ENCODE results near the gene EPHB1.

EPHB1 gene

DNA sequence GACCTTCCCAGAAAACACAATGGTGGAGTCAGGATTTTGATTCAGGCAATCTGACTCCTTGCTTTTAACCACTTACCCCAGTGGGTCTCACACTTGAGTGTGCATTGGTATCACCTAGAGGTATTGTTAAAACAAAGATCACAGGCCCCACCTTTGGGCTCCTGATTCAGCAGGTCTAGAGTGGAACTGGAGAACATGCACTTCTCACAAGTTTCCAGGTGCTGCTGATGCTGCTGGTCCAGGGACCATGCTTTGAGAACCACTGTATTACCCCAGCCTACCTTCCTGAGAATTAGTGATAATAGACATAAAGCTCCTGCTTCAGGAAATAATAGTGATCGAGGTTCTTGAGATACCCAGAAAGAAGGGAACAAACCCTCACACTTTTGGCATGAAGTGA, 466.9 kb downstream of the EPHB1 start:
- no peak overlapping the region for H2AFZ ChIP-seq (ENCODE audit: low read depth, low read length)
- no peak for DNase-seq
- no peak overlapping the region for H4K8ac ChIP-seq (ENCODE audit: low read length)
- H3K27ac ChIP-seq (ENCODE audit: low read length, poor library complexity, severe bottlenecking): no peak overlapping the region
- H3K4me3 ChIP-seq (ENCODE audit: insufficient read depth in 1 of 2, low read depth in 1 of 2, low read length in 2 of 2): no peak overlapping the region
- no peaks in the 10 kb centered on the region for H3K4me1 ChIP-seq (ENCODE audit: control insufficient read depth, insufficient read depth, low read depth, low read length)
- no peak overlapping the region for H3K23ac ChIP-seq (ENCODE audit: low read length in 2 of 2)
- no peak overlapping the region for H3K4ac ChIP-seq (ENCODE audit: low read depth in 1 of 2, low read length in 2 of 2)
- 43% methylated on average over 1 of the region's 1 CpG for WGBS
- H2BK5ac ChIP-seq (ENCODE audit: low read depth, low read length, poor library complexity, severe bottlenecking): no peak overlapping the region
- no peaks in the 10 kb centered on the region for H3K9me3 ChIP-seq (ENCODE audit: control insufficient read depth, low read length)
- no peaks in the 10 kb centered on the region for H3K79me1 ChIP-seq (replicated peaks; ENCODE audit: low read length, poor library complexity, severe bottlenecking)
- H3K27me3 ChIP-seq (ENCODE audit: control insufficient read depth in 1 of 2, insufficient read depth in 1 of 2, low read length in 2 of 2): no peaks in the 10 kb centered on the region
- no peak overlapping the region for H3K18ac ChIP-seq (ENCODE audit: low read depth in 1 of 2, low read length in 2 of 2)
- H3K36me3 ChIP-seq (ENCODE audit: control insufficient read depth in 1 of 2, insufficient read depth in 2 of 2, low read depth in 1 of 2, low read length in 2 of 2): no peaks in the 10 kb centered on the region
- H3K4me2 ChIP-seq (ENCODE audit: low read length, poor library complexity, severe bottlenecking): no peak overlapping the region
- no peak overlapping the region for H3K9ac ChIP-seq (ENCODE audit: low read length)
- no peak overlapping the region for H4K91ac ChIP-seq (ENCODE audit: low read length)
- H3K14ac ChIP-seq (ENCODE audit: low read length in 2 of 2): no peak overlapping the region
- H2BK12ac ChIP-seq (ENCODE audit: low read length in 2 of 2): no peak overlapping the region
- no peak overlapping the region for H2BK15ac ChIP-seq (ENCODE audit: low read depth, poor library complexity, severe bottlenecking)
- no peak overlapping the region for H2BK120ac ChIP-seq (ENCODE audit: low read depth, low read length)
- H2AK5ac ChIP-seq (ENCODE audit: low read length, severe bottlenecking): no peak overlapping the region

DNA sequence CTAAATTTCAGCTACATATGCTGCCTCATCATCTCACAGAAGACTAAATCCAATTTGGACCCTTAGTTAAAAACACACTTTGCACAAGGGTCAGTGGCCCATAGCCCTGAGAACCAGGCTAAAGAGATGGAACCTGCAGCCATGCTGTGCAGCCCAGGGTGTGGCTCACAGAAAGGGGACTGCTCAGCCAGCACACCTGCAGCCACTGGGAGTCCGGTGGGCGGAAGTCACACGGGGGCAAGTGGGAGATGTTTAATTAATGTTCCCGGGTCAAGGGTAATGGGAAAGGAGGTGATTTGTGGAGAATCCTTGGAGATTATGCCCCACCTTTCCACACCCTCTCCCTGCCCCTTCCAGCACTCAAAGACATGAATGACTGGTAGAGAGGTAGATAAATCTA, 467.4 kb downstream of the EPHB1 start:
- Histone ChIP-seq H3K9me3 (ENCODE audit: control insufficient read depth, low read length) (no peaks in the 10 kb centered on the region), H3K27ac (ENCODE audit: low read length, poor library complexity, severe bottlenecking) (no peak overlapping the region), H3K4me3 (ENCODE audit: insufficient read depth in 1 of 2, low read depth in 1 of 2, low read length in 2 of 2) (no peak overlapping the region), H3K9ac (ENCODE audit: low read length) (no peak overlapping the region), H2BK12ac (ENCODE audit: low read length in 2 of 2) (no peak overlapping the region), H3K4me1 (ENCODE audit: control insufficient read depth, insufficient read depth, low read depth, low read length) (no peaks in the 10 kb centered on the region), H3K79me1 (replicated peaks; ENCODE audit: low read length, poor library complexity, severe bottlenecking) (no peaks in the 10 kb centered on the region), H4K8ac (ENCODE audit: low read length) (no peak overlapping the region), H3K36me3 (ENCODE audit: control insufficient read depth in 1 of 2, insufficient read depth in 2 of 2, low read depth in 1 of 2, low read length in 2 of 2) (no peaks in the 10 kb centered on the region), H2BK5ac (ENCODE audit: low read depth, low read length, poor library complexity, severe bottlenecking) (no peak overlapping the region), H3K27me3 (ENCODE audit: control insufficient read depth in 1 of 2, insufficient read depth in 1 of 2, low read length in 2 of 2) (no peaks in the 10 kb centered on the region), H4K91ac (ENCODE audit: low read length) (no peak overlapping the region), H2AK5ac (ENCODE audit: low read length, severe bottlenecking) (no peak overlapping the region), H3K18ac (ENCODE audit: low read depth in 1 of 2, low read length in 2 of 2) (no peak overlapping the region), H2BK15ac (ENCODE audit: low read depth, poor library complexity, severe bottlenecking) (no peak overlapping the region), H3K14ac (ENCODE audit: low read length in 2 of 2) (no peak overlapping the region), H2BK120ac (ENCODE audit: low read depth, low read length) (no peak overlapping the region), H3K4ac (ENCODE audit: low read depth in 1 of 2, low read length in 2 of 2) (no peak overlapping the region), H2AFZ (ENCODE audit: low read depth, low read length) (no peak overlapping the region), H3K23ac (ENCODE audit: low read length in 2 of 2) (no peak overlapping the region), H3K4me2 (ENCODE audit: low read length, poor library complexity, severe bottlenecking) (no peak overlapping the region)
- no peak for DNase-seq
- WGBS: 100% methylated on average over 2 of the region's 4 CpGs

DNA sequence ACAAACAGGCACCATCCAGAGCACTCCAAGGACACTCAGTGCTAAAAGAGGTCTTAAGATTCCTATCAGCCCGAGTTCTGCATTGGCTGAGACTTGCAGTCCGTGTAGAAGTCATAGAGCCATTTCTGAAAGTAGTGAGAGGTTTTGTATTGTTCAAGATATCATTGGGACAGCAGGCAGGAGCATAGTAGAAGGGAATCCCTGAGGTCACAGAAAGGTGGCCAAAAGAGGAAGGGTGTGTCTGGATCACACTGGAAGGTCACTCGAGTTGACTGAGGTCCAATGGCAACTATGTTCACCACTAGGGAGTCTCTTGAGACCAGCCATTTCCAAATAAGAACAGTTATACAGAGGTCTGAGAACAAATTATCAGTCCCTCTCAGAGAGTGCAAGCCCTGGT, 468.3 kb downstream of the EPHB1 start:
- WGBS: 68% methylated on average over 3 of the region's 3 CpGs
- Histone ChIP-seq H3K4me1 (ENCODE audit: control insufficient read depth, insufficient read depth, low read depth, low read length) (no peaks in the 10 kb centered on the region), H2BK12ac (ENCODE audit: low read length in 2 of 2) (no peak overlapping the region), H3K14ac (ENCODE audit: low read length in 2 of 2) (no peak overlapping the region), H2BK15ac (ENCODE audit: low read depth, poor library complexity, severe bottlenecking) (no peak overlapping the region), H3K4me2 (ENCODE audit: low read length, poor library complexity, severe bottlenecking) (no peak overlapping the region), H3K36me3 (ENCODE audit: control insufficient read depth in 1 of 2, insufficient read depth in 2 of 2, low read depth in 1 of 2, low read length in 2 of 2) (no peaks in the 10 kb centered on the region), H3K27me3 (ENCODE audit: control insufficient read depth in 1 of 2, insufficient read depth in 1 of 2, low read length in 2 of 2) (no peaks in the 10 kb centered on the region), H2BK120ac (ENCODE audit: low read depth, low read length) (no peak overlapping the region), H2BK5ac (ENCODE audit: low read depth, low read length, poor library complexity, severe bottlenecking) (no peak overlapping the region), H3K9me3 (ENCODE audit: control insufficient read depth, low read length) (no peaks in the 10 kb centered on the region), H3K4ac (ENCODE audit: low read depth in 1 of 2, low read length in 2 of 2) (no peak overlapping the region), H3K79me1 (replicated peaks; ENCODE audit: low read length, poor library complexity, severe bottlenecking) (no peaks in the 10 kb centered on the region), H3K9ac (ENCODE audit: low read length) (no peak overlapping the region), H3K4me3 (ENCODE audit: insufficient read depth in 1 of 2, low read depth in 1 of 2, low read length in 2 of 2) (no peak overlapping the region), H3K27ac (ENCODE audit: low read length, poor library complexity, severe bottlenecking) (no peak overlapping the region), H3K23ac (ENCODE audit: low read length in 2 of 2) (no peak overlapping the region), H4K8ac (ENCODE audit: low read length) (no peak overlapping the region), H2AFZ (ENCODE audit: low read depth, low read length) (no peak overlapping the region), H4K91ac (ENCODE audit: low read length) (no peak overlapping the region), H3K18ac (ENCODE audit: low read depth in 1 of 2, low read length in 2 of 2) (no peak overlapping the region), H2AK5ac (ENCODE audit: low read length, severe bottlenecking) (no peak overlapping the region)
- no peak for DNase-seq

DNA sequence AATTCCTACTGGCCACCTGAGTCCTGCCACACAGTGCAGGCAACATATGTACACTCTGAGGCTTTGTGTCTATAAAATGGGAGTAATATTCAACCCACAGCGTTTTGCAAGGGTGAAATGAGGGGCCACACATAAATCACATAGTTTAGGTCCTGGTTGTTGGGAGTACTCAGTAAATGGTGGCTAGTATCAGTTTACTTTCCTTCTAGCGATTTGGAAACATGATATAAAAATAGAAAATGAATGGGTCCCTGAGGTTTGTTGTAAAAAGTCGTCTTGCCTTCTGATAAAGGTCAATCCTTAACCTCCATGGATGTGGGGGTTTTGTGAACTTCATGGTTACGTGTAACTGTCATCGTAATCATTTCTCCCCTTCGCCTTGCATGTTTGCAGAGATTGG, 472.4 kb downstream of the EPHB1 start:
- H3K14ac ChIP-seq (ENCODE audit: low read length in 2 of 2): no peak overlapping the region
- H2AK5ac ChIP-seq (ENCODE audit: low read length, severe bottlenecking): no peak overlapping the region
- H2BK120ac ChIP-seq (ENCODE audit: low read depth, low read length): no peak overlapping the region
- H3K27me3 ChIP-seq (ENCODE audit: control insufficient read depth in 1 of 2, insufficient read depth in 1 of 2, low read length in 2 of 2): no peaks in the 10 kb centered on the region
- H3K9ac ChIP-seq (ENCODE audit: low read length): no peak overlapping the region
- no peak overlapping the region for H3K4me2 ChIP-seq (ENCODE audit: low read length, poor library complexity, severe bottlenecking)
- no peak overlapping the region for H3K4ac ChIP-seq (ENCODE audit: low read depth in 1 of 2, low read length in 2 of 2)
- no peak overlapping the region for H3K23ac ChIP-seq (ENCODE audit: low read length in 2 of 2)
- no peak overlapping the region for H2BK12ac ChIP-seq (ENCODE audit: low read length in 2 of 2)
- H2BK15ac ChIP-seq (ENCODE audit: low read depth, poor library complexity, severe bottlenecking): no peak overlapping the region
- no peak overlapping the region for H2AFZ ChIP-seq (ENCODE audit: low read depth, low read length)
- H4K8ac ChIP-seq (ENCODE audit: low read length): no peak overlapping the region
- no peak for DNase-seq
- no peaks in the 10 kb centered on the region for H3K79me1 ChIP-seq (replicated peaks; ENCODE audit: low read length, poor library complexity, severe bottlenecking)
- no peak overlapping the region for H2BK5ac ChIP-seq (ENCODE audit: low read depth, low read length, poor library complexity, severe bottlenecking)
- no peaks in the 10 kb centered on the region for H3K9me3 ChIP-seq (ENCODE audit: control insufficient read depth, low read length)
- H3K36me3 ChIP-seq (ENCODE audit: control insufficient read depth in 1 of 2, insufficient read depth in 2 of 2, low read depth in 1 of 2, low read length in 2 of 2): no peaks in the 10 kb centered on the region
- WGBS: 67% methylated on average over 6 of the region's 6 CpGs
- no peak overlapping the region for H3K27ac ChIP-seq (ENCODE audit: low read length, poor library complexity, severe bottlenecking)
- H3K4me3 ChIP-seq (ENCODE audit: insufficient read depth in 1 of 2, low read depth in 1 of 2, low read length in 2 of 2): no peak overlapping the region
- no peaks in the 10 kb centered on the region for H3K4me1 ChIP-seq (ENCODE audit: control insufficient read depth, insufficient read depth, low read depth, low read length)
- no peak overlapping the region for H3K18ac ChIP-seq (ENCODE audit: low read depth in 1 of 2, low read length in 2 of 2)
- H4K91ac ChIP-seq (ENCODE audit: low read length): no peak overlapping the region
